Measurements from ENCODE around the gene MRPS16. TPM values are rescaled to one million over a fixed set of nuclear protein-coding genes. Genes with fewer than 3 reads are reported as not detected.

MRPS16 gene
- total and polyA plus RNA-seq, 7 donors, result 82.2 to 132 (median 128) TPM

- H3K4me1 ChIP-seq, result peaks cover 4% of the 10 kb centered on the region
- no peaks in the 10 kb centered on the region for H3K9me3 ChIP-seq
- no peak for TF ChIP-seq CTCF (IDR thresholded peaks at IDR 0.05)
- no peak for DNase-seq
- peaks cover 2 to 21% of the 10 kb centered on the region in 2 donors for H3K36me3 ChIP-seq (ENCODE audit: insufficient read depth in 1 of 2, low read depth in 1 of 2)
- no peak overlapping the region for H3K27ac ChIP-seq
- intact Hi-C loops (cut with DNase I), result no loop called here
- no peak overlapping the region for H3K4me3 ChIP-seq
- no peaks in the 10 kb centered on the region for H3K27me3 ChIP-seq (ENCODE audit: insufficient read depth in 3 of 3, low read length in 2 of 3)
- peak; percentile 70 to 85 (median 82) for ATAC-seq
Measured at GRCh38 chr10:73226663-73227062, 25.8 kb downstream of the MRPS16 start.

- no peak for ATAC-seq
- no peak overlapping the region for H3K4me3 ChIP-seq
- no peak for DNase-seq
- peaks cover 4% of the 10 kb centered on the region for H3K4me1 ChIP-seq
- peaks cover 2 to 13% of the 10 kb centered on the region in 2 donors for H3K36me3 ChIP-seq (ENCODE audit: insufficient read depth in 1 of 2, low read depth in 1 of 2)
- no peak for TF ChIP-seq CTCF (IDR thresholded peaks at IDR 0.05)
- intact Hi-C loops (cut with DNase I), result no loop called here
- H3K27ac ChIP-seq, result no peak overlapping the region
- no peaks in the 10 kb centered on the region for H3K27me3 ChIP-seq (ENCODE audit: insufficient read depth in 3 of 3, low read length in 2 of 3)
- no peaks in the 10 kb centered on the region for H3K9me3 ChIP-seq
Measured at GRCh38 chr10:73225518-73225917, 26.9 kb downstream of the MRPS16 start.

- H3K4me3 ChIP-seq, result no peak overlapping the region
- no peak for DNase-seq
- intact Hi-C loops (cut with DNase I), result no loop called here
- WGBS, 3 donors, result 96 to 100% (median 100%) methylated on average over 1 of the region's 1 CpG
- no peaks in the 10 kb centered on the region for H3K4me1 ChIP-seq
- H3K9me3 ChIP-seq, result no peaks in the 10 kb centered on the region
- ATAC-seq, result no peak
- no peak overlapping the region for H3K27ac ChIP-seq
- no peaks in the 10 kb centered on the region for H3K27me3 ChIP-seq (ENCODE audit: insufficient read depth in 3 of 3, low read length in 2 of 3)
- no peak for TF ChIP-seq CTCF (IDR thresholded peaks at IDR 0.05)
- H3K36me3 ChIP-seq (ENCODE audit: insufficient read depth in 1 of 2, low read depth in 1 of 2), result peaks cover 0 to 46% of the 10 kb centered on the region in 2 donors
Measured at GRCh38 chr10:73220989-73221388, 31.5 kb downstream of the MRPS16 start.

GRCh38 chr10:73219384-73219783 is 33.1 kb downstream of the MRPS16 start:
- peaks cover 0 to 46% of the 10 kb centered on the region in 2 donors for H3K36me3 ChIP-seq (ENCODE audit: insufficient read depth in 1 of 2, low read depth in 1 of 2)
- no peak for DNase-seq
- no peaks in the 10 kb centered on the region for H3K9me3 ChIP-seq
- no peak for TF ChIP-seq CTCF (IDR thresholded peaks at IDR 0.05)
- no peak overlapping the region for H3K4me3 ChIP-seq
- no peak for ATAC-seq
- H3K27me3 ChIP-seq (ENCODE audit: insufficient read depth in 3 of 3, low read length in 2 of 3), result no peaks in the 10 kb centered on the region
- H3K27ac ChIP-seq, result no peak overlapping the region
- intact Hi-C loops (cut with DNase I), result no loop called here
- no peaks in the 10 kb centered on the region for H3K4me1 ChIP-seq

- intact Hi-C loops (cut with DNase I), result no loop called here
- no peak for DNase-seq
- WGBS, 3 donors, result 92 to 95% (median 94%) methylated on average over 2 of the region's 2 CpGs
- no peak for TF ChIP-seq CTCF (IDR thresholded peaks at IDR 0.05)
- H3K4me1 ChIP-seq, result no peaks in the 10 kb centered on the region
- H3K36me3 ChIP-seq (ENCODE audit: insufficient read depth in 1 of 2, low read depth in 1 of 2), result peaks cover 0 to 46% of the 10 kb centered on the region in 2 donors
- ATAC-seq, result no peak
- H3K27ac ChIP-seq, result no peak overlapping the region
- H3K4me3 ChIP-seq, result no peak overlapping the region
- no peaks in the 10 kb centered on the region for H3K9me3 ChIP-seq
- no peaks in the 10 kb centered on the region for H3K27me3 ChIP-seq (ENCODE audit: insufficient read depth in 3 of 3, low read length in 2 of 3)
Measured at GRCh38 chr10:73218431-73219191, 33.8 kb downstream of the MRPS16 start.

All from psoas muscle (tissue), 8 donors.